SK-N-SH treated with all-trans-retinoic acid at 6 μM for 48 hours (cell line): ENCODE data around the gene LRRFIP1.
A peak's percentile ranks its signal among the peaks of the same experiment; 100 is the strongest.

Experiments
- ATAC-seq: fragments of 200-7000 bp; cut with Tn5 transposase; 3 replicates; pipeline ENCODE4 v1.9.1; 2020; ENCODE audit warnings: mild to moderate bottlenecking, moderate library complexity
- BACH2 ChIP-seq: fragments of 250-450 bp; sonication (Bioruptor Pico); IDR thresholded peaks from 2 replicates; pipeline ENCODE4 v1.9.0; 2021; ENCODE audit warnings: mild to moderate bottlenecking, borderline replicate concordance
- CSDC2 ChIP-seq: fragments of 250-450 bp; sonication (Bioruptor Pico); IDR thresholded peaks from 2 replicates; pipeline ENCODE4 v1.5.0; 2020; ENCODE audit warnings: mild to moderate bottlenecking, moderate library complexity
- ESRRG ChIP-seq: fragments of 250-450 bp; sonication (Bioruptor Pico); IDR thresholded peaks from 2 replicates; pipeline ENCODE4 v1.6.1; 2021; ENCODE audit warnings: mild to moderate bottlenecking
- GLIS3 ChIP-seq: fragments of 250-450 bp; sonication (Bioruptor Pico); IDR thresholded peaks from 2 replicates; pipeline ENCODE4 v1.5.0; 2020; ENCODE audit warnings: mild to moderate bottlenecking, moderate library complexity
- ISL1 ChIP-seq: fragments of 250-450 bp; sonication (Bioruptor Pico); IDR thresholded peaks from 2 replicates; pipeline ENCODE4 v2.1.2; 2022; ENCODE audit warnings: mild to moderate bottlenecking, moderate library complexity
- OSR1 ChIP-seq: fragments of 250-450 bp; sonication (Bioruptor Pico); IDR thresholded peaks from 2 replicates; pipeline ENCODE4 v1.8.0; 2022; ENCODE audit warnings: moderate library complexity, mild to moderate bottlenecking, inconsistent platforms
- PATZ1 ChIP-seq: fragments of 250-450 bp; sonication (Bioruptor Pico); IDR thresholded peaks from 2 replicates; pipeline ENCODE4 v1.8.0; 2020; ENCODE audit warnings: mild to moderate bottlenecking, moderate library complexity, borderline replicate concordance
- PPARA ChIP-seq: fragments of 250-450 bp; sonication (Bioruptor Pico); IDR thresholded peaks from 2 replicates; pipeline ENCODE4 v1.5.0; 2020; ENCODE audit warnings: mild to moderate bottlenecking, borderline replicate concordance
- RARB ChIP-seq: fragments of 250-450 bp; sonication (Bioruptor Pico); IDR thresholded peaks from 2 replicates; pipeline ENCODE4 v1.8.0; 2021; ENCODE audit warnings: mild to moderate bottlenecking, moderate library complexity
- SNAI2 ChIP-seq: fragments of 250-450 bp; sonication (Bioruptor Pico); IDR thresholded peaks from 2 replicates; pipeline ENCODE4 v1.5.0; 2020; ENCODE audit warnings: mild to moderate bottlenecking, moderate library complexity
- TCF4 ChIP-seq: fragments of 250-450 bp; sonication (Bioruptor Pico); IDR thresholded peaks from 2 replicates; pipeline ENCODE4 v1.8.0; 2021; ENCODE audit warnings: mild to moderate bottlenecking, moderate library complexity, borderline replicate concordance
- TOX ChIP-seq: fragments of 250-450 bp; sonication (Bioruptor Pico); IDR thresholded peaks from 2 replicates; pipeline ENCODE4 v1.8.0; 2021; ENCODE audit warnings: mild to moderate bottlenecking, moderate library complexity, borderline replicate concordance
- ZC3H10 ChIP-seq: fragments of 250-450 bp; sonication (Bioruptor Pico); IDR thresholded peaks from 2 replicates; pipeline ENCODE4 v1.5.1; 2021; ENCODE audit warnings: mild to moderate bottlenecking, moderate library complexity
- ZFP3 ChIP-seq: fragments of 250-450 bp; sonication (Bioruptor Pico); IDR thresholded peaks from 2 replicates; pipeline ENCODE4 v1.5.0; 2020; ENCODE audit warnings: mild to moderate bottlenecking, moderate library complexity
- ZFP30 ChIP-seq: fragments of 450-650 bp; formaldehyde crosslinking; IDR thresholded peaks from 2 replicates; pipeline ENCODE4 v1.5.0; 2022; ENCODE audit warnings: mild to moderate bottlenecking, moderate library complexity
- ZNF565 ChIP-seq: fragments of 450-650 bp; formaldehyde crosslinking; conservative IDR thresholded peaks from 2 replicates; pipeline ENCODE4 v1.5.0; 2020; ENCODE audit warnings: low read depth, mild to moderate bottlenecking, moderate library complexity
- ZNF70 ChIP-seq: fragments of 450-650 bp; formaldehyde crosslinking; IDR thresholded peaks from 2 replicates; pipeline ENCODE4 v1.5.0; 2020; ENCODE audit warnings: mild to moderate bottlenecking, moderate library complexity
- ZNF8 ChIP-seq: fragments of 450-650 bp; formaldehyde crosslinking; IDR thresholded peaks from 2 replicates; pipeline ENCODE4 v1.5.0; 2020; ENCODE audit warnings: mild to moderate bottlenecking, moderate library complexity
- TF ChIP-seq, protein P1 (sequence below): fragments of 250-450 bp; sonication (Bioruptor Pico); IDR thresholded peaks from 2 replicates; pipeline ENCODE4 v1.5.1; 2020; ENCODE audit warnings: low read depth, mild to moderate bottlenecking, moderate library complexity
- TF ChIP-seq, protein P2 (sequence below): fragments of 250-450 bp; sonication (Bioruptor Pico); IDR thresholded peaks from 2 replicates; pipeline ENCODE4 v1.5.0; 2020; ENCODE audit warnings: mild to moderate bottlenecking, moderate library complexity
- TF ChIP-seq, protein P3 (sequence below): fragments of 250-450 bp; sonication (Bioruptor Pico); IDR thresholded peaks from 2 replicates; pipeline ENCODE4 v1.5.1; 2021; ENCODE audit warnings: mild to moderate bottlenecking, moderate library complexity

LRRFIP1 gene

GRCh38 chr2:237668440-237668839 lies 41.1 kb downstream of the LRRFIP1 start:
- ATAC-seq, result no peak
- TF ChIP-seq RARB (CRISPR knock-in tag) (no peak), TCF4 (CRISPR knock-in tag) (no peak)

- TF ChIP-seq PPARA (CRISPR knock-in tag) (no peak), ZFP30 (no peak), ZNF565 (no peak), RARB (CRISPR knock-in tag) (no peak), ZNF8 (no peak), BACH2 (no peak), OSR1 (no peak), ZC3H10 (CRISPR knock-in tag) (no peak), GLIS3 (CRISPR knock-in tag) (no peak), ZNF70 (CRISPR knock-in tag) (no peak), CSDC2 (CRISPR knock-in tag) (no peak), ESRRG (no peak), TOX (CRISPR knock-in tag) (no peak)
- TF ChIP-seq, protein P1, sequence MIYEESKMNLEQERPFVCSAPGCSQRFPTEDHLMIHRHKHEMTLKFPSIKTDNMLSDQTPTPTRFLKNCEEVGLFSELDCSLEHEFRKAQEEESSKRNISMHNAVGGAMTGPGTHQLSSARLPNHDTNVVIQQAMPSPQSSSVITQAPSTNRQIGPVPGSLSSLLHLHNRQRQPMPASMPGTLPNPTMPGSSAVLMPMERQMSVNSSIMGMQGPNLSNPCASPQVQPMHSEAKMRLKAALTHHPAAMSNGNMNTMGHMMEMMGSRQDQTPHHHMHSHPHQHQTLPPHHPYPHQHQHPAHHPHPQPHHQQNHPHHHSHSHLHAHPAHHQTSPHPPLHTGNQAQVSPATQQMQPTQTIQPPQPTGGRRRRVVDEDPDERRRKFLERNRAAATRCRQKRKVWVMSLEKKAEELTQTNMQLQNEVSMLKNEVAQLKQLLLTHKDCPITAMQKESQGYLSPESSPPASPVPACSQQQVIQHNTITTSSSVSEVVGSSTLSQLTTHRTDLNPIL, result no peak
- TF ChIP-seq, protein P2, sequence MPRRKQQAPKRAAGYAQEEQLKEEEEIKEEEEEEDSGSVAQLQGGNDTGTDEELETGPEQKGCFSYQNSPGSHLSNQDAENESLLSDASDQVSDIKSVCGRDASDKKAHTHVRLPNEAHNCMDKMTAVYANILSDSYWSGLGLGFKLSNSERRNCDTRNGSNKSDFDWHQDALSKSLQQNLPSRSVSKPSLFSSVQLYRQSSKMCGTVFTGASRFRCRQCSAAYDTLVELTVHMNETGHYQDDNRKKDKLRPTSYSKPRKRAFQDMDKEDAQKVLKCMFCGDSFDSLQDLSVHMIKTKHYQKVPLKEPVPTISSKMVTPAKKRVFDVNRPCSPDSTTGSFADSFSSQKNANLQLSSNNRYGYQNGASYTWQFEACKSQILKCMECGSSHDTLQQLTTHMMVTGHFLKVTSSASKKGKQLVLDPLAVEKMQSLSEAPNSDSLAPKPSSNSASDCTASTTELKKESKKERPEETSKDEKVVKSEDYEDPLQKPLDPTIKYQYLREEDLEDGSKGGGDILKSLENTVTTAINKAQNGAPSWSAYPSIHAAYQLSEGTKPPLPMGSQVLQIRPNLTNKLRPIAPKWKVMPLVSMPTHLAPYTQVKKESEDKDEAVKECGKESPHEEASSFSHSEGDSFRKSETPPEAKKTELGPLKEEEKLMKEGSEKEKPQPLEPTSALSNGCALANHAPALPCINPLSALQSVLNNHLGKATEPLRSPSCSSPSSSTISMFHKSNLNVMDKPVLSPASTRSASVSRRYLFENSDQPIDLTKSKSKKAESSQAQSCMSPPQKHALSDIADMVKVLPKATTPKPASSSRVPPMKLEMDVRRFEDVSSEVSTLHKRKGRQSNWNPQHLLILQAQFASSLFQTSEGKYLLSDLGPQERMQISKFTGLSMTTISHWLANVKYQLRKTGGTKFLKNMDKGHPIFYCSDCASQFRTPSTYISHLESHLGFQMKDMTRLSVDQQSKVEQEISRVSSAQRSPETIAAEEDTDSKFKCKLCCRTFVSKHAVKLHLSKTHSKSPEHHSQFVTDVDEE, result no peak
- TF ChIP-seq, protein P3, sequence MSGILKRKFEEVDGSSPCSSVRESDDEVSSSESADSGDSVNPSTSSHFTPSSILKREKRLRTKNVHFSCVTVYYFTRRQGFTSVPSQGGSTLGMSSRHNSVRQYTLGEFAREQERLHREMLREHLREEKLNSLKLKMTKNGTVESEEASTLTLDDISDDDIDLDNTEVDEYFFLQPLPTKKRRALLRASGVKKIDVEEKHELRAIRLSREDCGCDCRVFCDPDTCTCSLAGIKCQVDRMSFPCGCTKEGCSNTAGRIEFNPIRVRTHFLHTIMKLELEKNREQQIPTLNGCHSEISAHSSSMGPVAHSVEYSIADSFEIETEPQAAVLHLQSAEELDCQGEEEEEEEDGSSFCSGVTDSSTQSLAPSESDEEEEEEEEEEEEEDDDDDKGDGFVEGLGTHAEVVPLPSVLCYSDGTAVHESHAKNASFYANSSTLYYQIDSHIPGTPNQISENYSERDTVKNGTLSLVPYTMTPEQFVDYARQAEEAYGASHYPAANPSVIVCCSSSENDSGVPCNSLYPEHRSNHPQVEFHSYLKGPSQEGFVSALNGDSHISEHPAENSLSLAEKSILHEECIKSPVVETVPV (CRISPR knock-in tag), result no peak
- ATAC-seq, result no peak
These were observed 41.9 kb downstream of the LRRFIP1 start for GRCh38 chr2:237669283-237669627.

DNA sequence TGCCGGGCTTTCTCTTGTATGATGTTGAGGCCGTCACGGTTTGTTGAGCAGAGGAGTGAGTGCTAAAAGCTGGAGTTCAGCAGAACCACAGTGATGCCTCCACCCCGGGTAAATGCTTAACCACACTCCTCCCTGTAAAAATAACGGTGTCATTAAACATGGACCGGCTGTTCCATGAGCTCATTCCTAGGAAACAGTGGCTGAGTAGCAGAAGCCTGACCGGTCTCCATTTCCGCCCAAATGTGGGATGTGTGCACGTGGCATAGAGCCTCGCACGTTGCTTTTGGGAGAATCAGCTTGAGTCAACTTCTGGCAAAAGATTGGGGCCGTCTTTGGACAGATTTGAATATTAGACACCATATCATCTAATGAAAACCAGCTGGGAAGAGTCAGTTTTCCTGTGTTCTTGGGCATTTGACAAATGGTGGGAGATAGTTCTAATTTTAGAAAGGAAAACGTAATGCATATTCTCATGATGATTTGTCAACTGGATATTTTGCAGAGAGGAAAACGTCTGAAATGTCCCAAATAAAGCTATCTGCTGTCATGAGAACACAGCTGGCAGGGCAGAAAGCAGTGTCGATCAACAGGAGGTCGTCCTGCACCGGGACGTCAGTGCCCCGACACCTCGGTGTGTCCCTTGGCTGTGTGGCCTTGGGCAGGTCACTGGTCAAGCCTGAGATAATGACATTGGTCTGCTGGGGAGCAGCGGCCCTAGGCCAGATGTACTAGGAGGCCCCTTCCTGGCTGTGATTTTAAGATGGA lies 42.4 kb downstream of the LRRFIP1 start:
- ATAC-seq, result peak; percentile 80

DNA sequence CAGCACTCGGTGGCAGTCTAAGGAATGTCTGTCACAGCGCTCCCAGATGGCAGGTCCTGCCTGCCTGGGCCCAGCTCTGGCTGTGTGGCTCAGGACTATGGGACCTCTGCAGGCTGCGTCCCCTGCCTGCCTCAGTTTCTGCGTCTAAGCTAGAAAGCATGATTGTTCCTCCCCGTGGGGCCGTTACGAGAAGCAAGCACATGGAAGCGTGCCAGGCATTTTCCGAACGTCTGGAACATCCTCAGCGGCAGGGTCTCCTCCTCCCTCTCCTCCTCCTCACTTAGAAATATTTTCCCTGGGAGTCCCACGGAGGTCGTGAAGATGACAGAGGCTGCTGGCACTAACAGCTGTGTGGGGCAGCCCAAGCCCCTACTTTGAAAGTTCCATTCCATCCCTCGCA lies 43.3 kb downstream of the LRRFIP1 start:
- no peak for ATAC-seq
- TF ChIP-seq PPARA (CRISPR knock-in tag) (no peak), ZNF70 (CRISPR knock-in tag) (no peak), SNAI2 (no peak), ZNF565 (no peak), ZNF8 (no peak), TOX (CRISPR knock-in tag) (no peak), GLIS3 (CRISPR knock-in tag) (no peak), ZFP30 (no peak), ZFP3 (CRISPR knock-in tag) (no peak), PATZ1 (no peak), ISL1 (CRISPR knock-in tag) (no peak), BACH2 (no peak)
- TF ChIP-seq, protein P2, result no peak

More for the DNA sequence above, 42.4 kb downstream of the LRRFIP1 start:
- TF ChIP-seq CSDC2 (CRISPR knock-in tag) (0 out of 2 replicates have a peak, but pooled peaks have one; percentile 40), ZFP3 (CRISPR knock-in tag) (peak; percentile 25; the same call in 1 of the 2 replicates), ISL1 (CRISPR knock-in tag) (0 out of 2 replicates have a peak, but pooled peaks have one; percentile 24), BACH2 (no peak)
- TF ChIP-seq, protein P1, result peak; percentile 47; the same call in 1 of the 2 replicates
